ENCODE results near the gene PRPH. TPM values are rescaled to one million over a fixed set of nuclear protein-coding genes. Genes with fewer than 3 reads are reported as not detected.
A peak's percentile ranks its signal among the peaks of the same experiment; 100 is the strongest.

The PRPH gene
- total and polyA plus RNA-seq, 8 donors = 0.45 to 14.5 (median 9.0) TPM; not detected in 3

GRCh38 chr12:49292729-49293055 is 2.3 kb upstream of the PRPH start:
- H3K4me3 ChIP-seq = no peak overlapping the region
- TF ChIP-seq, protein P1, sequence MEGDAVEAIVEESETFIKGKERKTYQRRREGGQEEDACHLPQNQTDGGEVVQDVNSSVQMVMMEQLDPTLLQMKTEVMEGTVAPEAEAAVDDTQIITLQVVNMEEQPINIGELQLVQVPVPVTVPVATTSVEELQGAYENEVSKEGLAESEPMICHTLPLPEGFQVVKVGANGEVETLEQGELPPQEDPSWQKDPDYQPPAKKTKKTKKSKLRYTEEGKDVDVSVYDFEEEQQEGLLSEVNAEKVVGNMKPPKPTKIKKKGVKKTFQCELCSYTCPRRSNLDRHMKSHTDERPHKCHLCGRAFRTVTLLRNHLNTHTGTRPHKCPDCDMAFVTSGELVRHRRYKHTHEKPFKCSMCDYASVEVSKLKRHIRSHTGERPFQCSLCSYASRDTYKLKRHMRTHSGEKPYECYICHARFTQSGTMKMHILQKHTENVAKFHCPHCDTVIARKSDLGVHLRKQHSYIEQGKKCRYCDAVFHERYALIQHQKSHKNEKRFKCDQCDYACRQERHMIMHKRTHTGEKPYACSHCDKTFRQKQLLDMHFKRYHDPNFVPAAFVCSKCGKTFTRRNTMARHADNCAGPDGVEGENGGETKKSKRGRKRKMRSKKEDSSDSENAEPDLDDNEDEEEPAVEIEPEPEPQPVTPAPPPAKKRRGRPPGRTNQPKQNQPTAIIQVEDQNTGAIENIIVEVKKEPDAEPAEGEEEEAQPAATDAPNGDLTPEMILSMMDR (IDR thresholded peaks at IDR 0.05) = no peak
- TF ChIP-seq EP300 (IDR thresholded peaks at IDR 0.05) (no peak), POLR2AphosphoS5 (IDR thresholded peaks at IDR 0.05) (no peak), POLR2A (IDR thresholded peaks at IDR 0.05) (no peak)
- peaks cover 26 to 49% (median 42%) of the 10 kb centered on the region in 4 donors for H3K4me1 ChIP-seq
- peaks cover 25 to 54% (median 31%) of the 10 kb centered on the region in 3 donors for H3K27me3 ChIP-seq
- H3K27ac ChIP-seq = peak overlapping the region in 2 of 5 donors; percentile 49 to 53
- peak; percentile 30 to 35 for DNase-seq
- intact Hi-C loops (cut with DNase I; ENCODE audit: low total_unique reads) = no loop called here
- 36 to 51% (median 45%) methylated on average over 5 to 7 of the region's 7 CpGs for WGBS, 5 donors
- H3K9me3 ChIP-seq = no peaks in the 10 kb centered on the region
- H3K36me3 ChIP-seq = no peaks in the 10 kb centered on the region

DNA sequence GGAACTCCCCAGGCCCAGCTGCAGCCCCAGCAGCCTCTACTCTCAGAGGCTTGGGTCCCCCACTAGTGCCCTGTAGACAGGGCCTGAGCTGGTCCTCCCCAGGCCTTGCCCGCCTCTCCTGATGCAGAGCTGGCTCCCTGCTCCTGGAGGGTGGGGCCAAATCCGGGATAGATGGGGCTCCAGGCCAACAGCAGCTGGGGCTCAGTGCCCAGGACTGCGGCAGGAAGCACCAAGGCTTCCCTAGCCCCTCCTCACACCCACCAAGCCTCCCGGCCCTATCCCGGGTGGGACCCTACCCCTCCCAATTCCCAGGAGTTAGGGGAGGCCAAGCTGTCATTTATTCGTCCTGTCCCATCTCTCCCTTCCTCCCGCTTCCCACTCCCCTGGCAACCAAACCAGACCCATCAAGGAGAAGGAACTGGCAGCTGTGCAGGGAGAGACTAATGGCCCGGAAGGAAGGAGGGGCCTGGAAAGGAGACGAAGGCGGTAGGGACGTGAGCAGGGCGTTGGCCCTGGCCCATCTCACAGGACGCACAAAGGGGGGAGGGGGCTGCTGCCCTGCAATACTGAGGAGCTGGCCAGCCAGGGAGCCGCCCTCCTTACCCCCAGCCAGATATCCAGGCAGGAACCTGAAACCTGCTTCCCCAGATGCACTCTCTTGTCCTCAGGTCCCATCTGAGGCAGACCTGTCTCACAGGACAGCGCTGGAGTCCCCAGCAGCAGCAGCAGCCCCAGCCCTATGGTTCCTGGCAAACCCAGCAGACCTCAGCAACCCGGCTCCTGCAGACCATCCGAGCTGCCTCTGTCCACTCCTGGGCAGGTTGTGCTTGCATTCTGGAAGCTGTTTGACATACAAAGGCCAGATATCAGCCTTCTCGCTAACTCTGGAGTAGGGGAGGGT is 1.6 kb upstream of the PRPH start:
- DNase-seq = peak; percentile 62 to 75
- H3K27me3 ChIP-seq = peaks cover 31 to 54% (median 37%) of the 10 kb centered on the region in 3 donors
- H3K27ac ChIP-seq = peak overlapping the region in 3 of 5 donors; percentile 12 to 53 (median 49)
- H3K4me3 ChIP-seq = peak overlapping the region in 1 of 4 donors; percentile 11
- intact Hi-C loops (cut with DNase I; ENCODE audit: low total_unique reads) = no loop called here
- no peak for TF ChIP-seq POLR2AphosphoS5 (IDR thresholded peaks at IDR 0.05)
- TF ChIP-seq, protein P1 (IDR thresholded peaks at IDR 0.05) = no peak
- TF ChIP-seq EP300 (IDR thresholded peaks at IDR 0.05) = no peak
- TF ChIP-seq POLR2A (IDR thresholded peaks at IDR 0.05) = no peak
- H3K36me3 ChIP-seq = no peaks in the 10 kb centered on the region
- peaks cover 28 to 52% (median 44%) of the 10 kb centered on the region in 4 donors for H3K4me1 ChIP-seq
- WGBS, 5 donors = 15 to 21% (median 16%) methylated on average over 14 to 18 of the region's 18 CpGs
- no peaks in the 10 kb centered on the region for H3K9me3 ChIP-seq

DNA sequence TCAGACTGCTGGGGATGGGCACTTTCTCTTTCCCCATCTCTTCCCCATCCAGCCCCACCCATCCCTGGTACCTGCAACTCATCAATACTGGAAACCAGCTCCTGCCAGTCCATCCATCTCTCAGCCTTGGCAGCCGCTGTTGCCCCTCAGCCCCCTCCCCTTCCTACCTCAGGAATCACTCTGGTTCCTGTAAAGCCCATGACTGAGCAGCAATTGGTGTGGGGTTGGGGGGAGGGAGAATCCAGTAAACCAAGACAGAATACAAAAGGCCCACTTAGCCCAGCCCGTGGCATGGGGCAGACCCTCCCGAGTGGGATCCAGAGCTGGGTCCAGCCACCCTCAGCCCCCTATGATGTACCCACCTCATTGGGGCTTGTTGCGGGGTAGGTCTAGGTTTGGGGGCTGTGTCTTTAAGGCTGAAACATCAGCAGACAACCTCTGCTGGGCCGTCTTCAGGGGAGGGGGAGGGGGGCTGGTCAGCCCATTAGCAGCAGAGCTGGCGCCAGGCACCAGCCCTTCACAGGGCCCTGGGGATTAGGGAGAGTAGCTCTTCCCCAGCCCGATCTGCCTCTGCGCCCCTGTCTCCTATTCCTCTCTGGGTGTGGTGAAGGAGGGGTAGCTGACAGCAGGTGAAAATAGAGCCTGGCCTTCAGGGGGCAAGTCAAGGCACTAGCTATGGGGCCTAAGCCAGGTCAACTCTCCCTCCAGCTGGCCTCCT is 702 bp upstream of the PRPH start:
- Histone ChIP-seq H3K4me3 (no peak overlapping the region), H3K36me3 (no peaks in the 10 kb centered on the region)
- DNase-seq = peak in 1 of 2 donors; percentile 45

DNA sequence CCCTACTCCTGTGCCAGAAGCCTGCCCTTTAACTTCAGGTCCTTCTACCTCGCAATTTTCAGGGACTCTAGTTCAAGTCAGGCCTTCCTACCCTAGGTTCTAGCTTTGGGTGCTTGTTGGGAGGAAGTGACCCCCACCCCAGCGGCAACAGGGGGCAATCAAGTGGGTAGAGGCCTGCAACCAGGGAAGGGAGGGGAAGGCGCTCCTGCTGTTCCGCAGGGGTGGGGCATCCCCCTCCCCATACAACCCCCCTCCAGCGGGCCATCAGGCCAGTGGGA is 204 bp upstream of the PRPH start:
- Histone ChIP-seq H3K27ac (no peak overlapping the region), H3K9me3 (no peaks in the 10 kb centered on the region)
- intact Hi-C loops (cut with DNase I; ENCODE audit: low total_unique reads) = no loop called here

More for the DNA sequence above, 702 bp upstream of the PRPH start:
- Histone ChIP-seq H3K9me3 (no peaks in the 10 kb centered on the region), H3K27ac (no peak overlapping the region), H3K4me1 (peaks cover 28 to 52% (median 44%) of the 10 kb centered on the region in 4 donors), H3K27me3 (peaks cover 32 to 64% (median 46%) of the 10 kb centered on the region in 3 donors)
- WGBS, 5 donors = 70 to 86% (median 78%) methylated on average over 8 of the region's 8 CpGs
- no peak for TF ChIP-seq EP300 (IDR thresholded peaks at IDR 0.05)
- TF ChIP-seq POLR2A (IDR thresholded peaks at IDR 0.05) = no peak
- intact Hi-C loops (cut with DNase I; ENCODE audit: low total_unique reads) = no loop called here

More for the DNA sequence above, 204 bp upstream of the PRPH start:
- DNase-seq = peak in 1 of 2 donors; percentile 44
- TF ChIP-seq EP300 (IDR thresholded peaks at IDR 0.05) (no peak), POLR2A (IDR thresholded peaks at IDR 0.05) (no peak), POLR2AphosphoS5 (IDR thresholded peaks at IDR 0.05) (no peak)
- TF ChIP-seq, protein P1 (IDR thresholded peaks at IDR 0.05) = no peak
- Histone ChIP-seq H3K4me3 (peak overlapping the region in 1 of 4 donors; percentile 32), H3K27me3 (peaks cover 32 to 69% (median 46%) of the 10 kb centered on the region in 3 donors), H3K4me1 (peaks cover 28 to 52% (median 44%) of the 10 kb centered on the region in 4 donors), H3K36me3 (no peaks in the 10 kb centered on the region)
- WGBS, 5 donors = 54 to 81% (median 70%) methylated on average over 4 to 5 of the region's 5 CpGs
